Right forelimb (tissue), 1 donor: ENCODE results near the gene MUSK.
"Not testable (repeated sequence)": the region's sequence is repeated elsewhere in the genome, so short reads cannot be mapped to it uniquely, and the experiment has no call there.

Experiments used
- DNase-seq: peaks from one replicate; pipeline ENCODE4 v3.0.0-alpha.2; 2018

MUSK gene

GRCh38 chr9:110668570-110669167 lies at the start of gene MUSK:
MUSK (plus strand) TSS chr9:110668791; CDS start chr9:110668905, 114 bp downstream.
- DNase-seq: peak; percentile 62

DNA sequence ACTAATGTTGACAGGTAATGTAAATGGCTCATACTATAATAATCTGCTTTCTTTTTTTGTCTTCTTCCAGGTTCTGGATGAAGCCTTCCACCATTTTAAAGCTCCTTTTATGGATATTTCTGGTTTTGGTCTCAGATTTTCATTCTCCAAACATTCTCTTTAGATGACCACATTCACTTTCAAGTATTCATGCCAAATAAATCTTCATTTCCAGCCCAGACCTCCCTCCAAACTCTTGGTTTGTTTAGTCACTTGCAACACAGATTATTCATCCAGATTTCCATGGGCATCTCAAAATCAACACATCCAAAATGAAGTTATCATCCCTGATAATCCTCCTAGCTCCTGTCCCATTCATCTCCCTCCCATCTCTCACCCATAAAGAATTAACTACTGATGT lies 48.8 kb upstream of the MUSK start:
- DNase-seq: no peak

- no peak for DNase-seq
Measured at GRCh38 chr9:110620726-110621125, 47.9 kb upstream of the MUSK start.

- DNase-seq: no peak
Measured at GRCh38 chr9:110622368-110622767, 46.2 kb upstream of the MUSK start.

DNA sequence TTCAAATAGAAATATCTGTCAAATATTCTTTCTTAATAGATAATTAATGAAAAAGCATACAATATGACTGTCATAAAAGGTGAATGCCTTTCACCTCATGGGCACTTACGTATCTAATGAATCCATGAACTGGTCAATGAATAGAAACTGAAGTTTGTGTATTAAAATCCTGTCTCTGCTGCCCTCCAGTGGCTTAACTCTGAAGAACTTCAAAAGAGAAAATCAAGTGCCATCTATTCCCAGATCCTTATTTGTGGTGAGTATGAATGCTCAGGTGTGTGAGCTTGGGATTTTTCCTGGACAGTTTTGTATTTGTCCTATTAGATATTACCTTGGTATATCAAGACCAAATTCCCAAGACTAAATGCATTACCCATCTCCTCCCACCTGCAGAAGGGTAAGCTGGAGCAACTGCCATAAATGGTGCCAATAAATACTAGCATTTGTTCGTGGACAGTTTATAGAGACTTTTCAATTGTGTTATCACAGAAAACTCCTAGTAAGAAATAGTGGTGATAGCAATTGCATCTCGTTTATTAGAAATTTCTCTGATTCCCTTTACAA lies 45.0 kb upstream of the MUSK start:
- DNase-seq: no peak

DNA sequence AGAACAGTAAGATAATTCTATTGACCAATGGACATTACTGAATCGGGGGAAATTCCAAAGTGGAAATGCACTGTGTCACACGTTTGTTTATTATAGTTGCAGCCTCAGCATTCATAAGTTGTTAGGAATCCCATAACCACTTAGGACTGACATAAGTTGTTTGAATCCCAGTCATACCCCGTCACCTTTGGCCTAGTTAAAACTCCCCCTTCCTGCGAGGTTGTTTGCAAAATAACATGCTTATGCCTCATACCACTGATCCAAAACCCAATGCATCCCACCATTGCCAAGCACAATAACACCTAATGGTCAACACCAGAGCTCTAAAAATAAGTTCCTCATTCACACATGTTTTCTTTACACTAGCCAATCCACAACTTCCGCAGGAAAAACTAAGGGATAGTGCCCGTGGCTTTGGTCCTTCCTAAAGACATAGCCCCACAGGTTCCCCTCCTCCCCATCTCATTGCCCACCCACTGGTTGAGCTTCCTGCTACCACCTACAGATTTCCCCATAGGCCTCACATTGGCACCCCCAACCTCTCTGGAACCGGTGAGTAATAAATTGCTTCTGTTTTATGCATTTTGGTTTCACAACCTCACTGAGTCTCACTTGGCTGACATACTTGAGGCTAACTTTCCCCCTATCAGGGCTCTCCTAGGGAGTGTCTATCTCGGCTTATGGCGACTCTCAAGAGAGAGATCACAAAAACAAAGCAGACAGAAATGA lies 42.3 kb upstream of the MUSK start:
- no peak for DNase-seq

DNA sequence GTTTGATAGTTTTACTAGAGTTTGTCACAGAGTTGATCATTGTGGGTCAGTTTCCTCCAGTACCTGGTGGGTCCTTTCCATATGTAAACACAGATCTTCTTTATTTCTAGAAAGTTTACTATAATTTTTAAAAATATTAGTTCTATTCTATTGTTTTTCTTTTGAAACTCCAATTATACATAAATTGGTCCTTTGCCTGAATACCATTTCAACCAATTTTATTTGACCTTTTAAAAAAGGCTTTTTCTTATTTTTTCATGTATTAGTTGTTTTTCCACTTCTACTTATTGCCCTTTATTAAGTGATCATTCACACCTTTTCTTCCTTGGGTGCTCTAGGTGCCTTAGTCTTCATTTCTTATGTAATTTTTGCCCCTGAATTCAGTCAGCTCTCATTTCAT lies 33.0 kb upstream of the MUSK start:
- DNase-seq: no peak

DNA sequence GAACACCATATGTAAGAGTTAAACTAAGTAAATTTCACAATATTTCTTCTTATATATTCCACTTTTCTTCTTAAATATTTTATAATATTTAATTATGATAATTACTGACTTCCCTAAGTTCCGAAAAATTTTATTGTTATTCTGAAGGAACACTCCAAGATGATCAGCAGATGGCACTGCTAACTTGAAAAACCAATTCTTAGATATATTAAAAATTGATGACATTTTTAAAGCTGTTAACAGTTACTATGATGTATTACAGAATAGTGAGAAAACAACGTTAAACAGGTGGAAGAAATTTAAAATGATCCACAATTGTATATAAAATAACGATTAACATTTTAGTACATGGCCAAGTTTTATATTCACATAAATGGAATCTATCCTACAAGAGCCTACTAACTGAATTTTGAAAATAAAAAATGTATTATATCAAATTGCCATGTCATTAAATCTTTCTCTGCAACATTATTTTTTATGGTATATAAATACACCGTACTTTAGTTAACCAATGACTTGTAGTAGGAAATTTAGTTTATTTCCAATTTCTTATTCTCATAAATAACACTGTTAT lies 30.1 kb upstream of the MUSK start:
- DNase-seq: no peak

DNA sequence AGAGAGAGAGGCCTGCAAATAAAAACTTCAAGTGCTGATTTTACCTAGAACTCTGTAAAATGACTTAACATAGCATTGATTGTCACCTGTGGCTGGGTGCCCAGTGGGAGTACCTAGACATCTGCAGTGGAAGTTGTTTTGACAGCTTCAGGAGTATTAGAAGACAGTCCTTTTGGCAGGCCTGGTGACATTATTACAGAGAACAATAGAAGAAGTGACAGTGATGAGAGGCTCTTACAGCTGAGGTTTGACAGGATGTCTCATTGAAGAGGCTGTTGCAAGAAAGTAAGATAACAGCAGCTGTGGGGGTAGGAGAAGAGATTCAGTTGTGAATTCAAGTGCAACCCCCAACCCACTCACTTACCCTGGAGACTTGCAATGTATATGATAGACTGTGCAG lies 27.9 kb upstream of the MUSK start:
- DNase-seq: no peak

DNA sequence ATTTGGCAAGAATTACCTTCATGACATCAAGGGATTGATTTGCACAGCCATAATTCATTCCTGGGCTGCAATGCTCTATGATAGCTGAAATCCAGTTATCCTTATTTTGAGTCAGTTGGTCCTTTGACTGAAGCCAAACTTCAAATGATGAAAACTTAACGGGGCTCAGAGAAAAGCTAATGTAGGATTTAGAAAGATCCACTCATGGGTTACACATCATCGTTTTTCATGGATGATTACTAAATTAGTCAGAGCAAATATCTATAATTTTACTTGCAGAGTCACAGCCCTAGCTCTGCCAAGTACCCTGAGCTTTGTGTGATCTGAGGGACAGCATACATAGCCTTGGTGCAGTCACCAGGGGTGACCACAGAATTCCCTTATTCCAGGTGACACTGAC lies 27.3 kb upstream of the MUSK start:
- no peak for DNase-seq

GRCh38 chr9:110648696-110649095 lies 19.9 kb upstream of the MUSK start:
- no peak for DNase-seq

DNA sequence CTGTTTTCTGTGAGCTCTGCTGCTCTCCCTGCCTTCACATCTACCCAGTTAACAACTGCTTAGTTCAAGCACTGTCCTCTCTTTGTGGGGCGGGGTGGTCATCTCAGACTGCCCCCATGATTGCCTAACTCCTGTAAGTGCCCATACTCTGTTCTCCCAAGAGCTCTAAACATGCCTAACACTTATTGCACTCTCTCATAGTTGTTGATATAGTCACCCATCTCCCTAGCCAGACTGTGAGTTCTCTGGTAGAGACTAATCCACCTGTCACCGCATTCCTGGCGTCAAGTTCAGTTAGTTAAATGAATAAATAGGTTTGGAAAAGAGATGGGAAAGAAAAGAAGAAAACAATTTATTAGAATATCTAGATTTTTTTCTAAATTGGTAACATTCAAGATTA lies 18.3 kb upstream of the MUSK start:
- no peak for DNase-seq

DNA sequence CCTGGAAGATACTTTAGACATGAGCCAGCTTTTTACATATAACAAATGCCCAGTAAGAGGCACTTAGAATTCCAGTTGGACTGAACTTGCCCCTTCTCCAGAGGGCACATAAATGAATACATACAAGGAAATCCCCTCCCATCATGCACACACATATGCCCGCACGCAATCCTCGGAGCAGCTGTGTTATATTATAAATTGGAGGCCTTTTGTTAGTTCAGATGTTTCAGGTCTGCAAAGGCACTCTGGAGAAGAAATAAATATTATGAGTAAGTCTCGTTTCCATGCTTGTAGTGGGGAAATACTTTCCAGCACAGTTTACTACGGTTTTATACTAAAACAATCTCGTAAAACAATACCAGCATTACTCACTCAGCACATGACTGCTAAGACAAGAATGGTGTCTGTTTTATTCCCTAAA lies 17.6 kb upstream of the MUSK start:
- DNase-seq: peak; percentile 61

DNA sequence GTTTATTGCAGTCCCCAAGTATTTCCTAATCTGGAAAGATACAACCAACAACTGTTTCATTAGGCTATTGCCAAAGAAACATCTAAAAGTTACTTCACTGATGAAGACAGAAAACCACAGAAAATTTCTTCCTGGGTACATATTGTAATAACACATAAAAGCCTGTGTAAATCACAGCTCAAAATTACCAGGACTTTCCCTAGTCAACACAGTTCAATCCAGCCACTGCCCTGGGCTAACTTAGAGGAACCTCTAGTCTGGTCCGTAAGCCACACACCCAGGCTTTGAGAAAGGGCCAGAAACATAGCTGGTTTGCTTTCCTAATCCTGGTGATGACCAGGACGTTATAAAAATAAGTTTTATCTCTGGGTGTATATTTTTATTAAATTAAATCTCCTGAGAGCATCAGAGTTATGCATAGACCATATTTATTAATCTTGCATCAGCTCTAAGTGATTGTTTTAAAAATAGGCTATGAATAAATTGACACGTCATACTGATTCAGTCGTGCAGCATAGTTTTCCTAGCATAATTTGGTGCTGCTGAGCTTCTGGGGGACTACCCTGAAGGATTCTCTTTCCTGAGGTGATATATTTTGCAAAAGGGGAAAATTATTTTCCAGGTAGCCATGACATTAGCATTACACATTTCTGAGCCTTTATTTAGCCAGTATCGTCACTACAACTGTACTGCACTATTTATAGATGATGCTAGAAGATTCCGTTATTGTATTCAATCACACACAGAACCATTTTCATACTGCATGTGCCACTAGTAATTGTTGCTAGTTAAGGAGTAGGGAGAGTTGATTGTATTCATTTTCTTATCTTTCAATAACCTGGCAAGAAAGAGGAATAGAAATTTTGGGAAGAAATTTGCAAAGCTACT lies 12.6 kb upstream of the MUSK start:
- no peak for DNase-seq

GRCh38 chr9:110659891-110660541 lies 8.6 kb upstream of the MUSK start:
- DNase-seq: no peak

DNA sequence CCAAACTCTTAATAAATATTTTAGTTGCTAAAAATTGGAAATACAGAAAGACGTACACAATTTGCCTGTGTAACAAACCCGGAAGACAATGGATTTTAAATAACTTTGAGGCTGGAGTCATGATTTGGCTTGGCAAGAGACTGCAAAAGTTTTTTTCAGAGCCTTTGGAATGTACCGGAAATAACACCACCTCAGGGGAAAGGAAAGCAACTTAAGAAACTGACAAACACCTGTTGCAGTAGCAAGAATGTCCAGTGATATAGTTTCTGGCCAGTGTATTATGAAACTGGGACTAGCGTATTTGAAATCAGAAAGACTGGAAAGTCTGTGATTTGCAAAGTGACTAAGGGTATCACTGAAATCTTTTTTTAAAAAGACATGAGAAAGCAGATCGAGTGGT lies 842 bp downstream of the MUSK start:
- DNase-seq: no peak

- no peak for DNase-seq
Measured at GRCh38 chr9:110671849-110672248, 3.3 kb downstream of the MUSK start.

DNA sequence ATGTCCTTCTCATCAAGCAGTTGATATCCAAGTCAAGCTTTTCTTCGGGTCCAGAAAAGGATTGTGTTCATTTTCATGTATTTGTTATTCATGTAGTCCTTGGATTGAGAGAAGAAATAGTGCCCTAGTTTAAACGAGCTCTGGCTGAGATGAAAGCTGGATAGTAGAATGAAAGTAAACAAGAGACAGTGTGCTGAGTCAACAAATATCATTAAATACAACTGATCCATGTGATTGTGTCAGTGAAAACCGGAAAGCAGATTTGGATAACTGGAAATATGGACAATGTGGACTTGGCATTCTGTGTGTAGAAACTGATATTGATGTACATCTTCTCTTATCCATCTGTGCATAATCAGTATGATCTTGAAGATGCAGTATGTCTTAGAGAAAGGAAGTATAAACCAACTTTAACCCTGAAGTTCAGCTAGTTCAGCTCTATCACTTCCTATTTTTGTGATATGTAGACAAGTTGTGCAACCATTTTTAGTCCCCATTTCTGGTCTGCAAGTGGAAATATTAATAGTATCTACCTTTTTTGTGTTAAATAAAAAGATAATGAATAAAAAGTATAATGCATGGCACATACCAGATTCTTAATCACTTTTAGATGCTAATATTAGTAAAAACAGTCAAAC lies 4.4 kb downstream of the MUSK start:
- no peak for DNase-seq

GRCh38 chr9:110687497-110687896 lies 18.9 kb downstream of the MUSK start:
- DNase-seq: no peak

- no peak for DNase-seq
Measured at GRCh38 chr9:110688329-110688728, 19.7 kb downstream of the MUSK start.

DNA sequence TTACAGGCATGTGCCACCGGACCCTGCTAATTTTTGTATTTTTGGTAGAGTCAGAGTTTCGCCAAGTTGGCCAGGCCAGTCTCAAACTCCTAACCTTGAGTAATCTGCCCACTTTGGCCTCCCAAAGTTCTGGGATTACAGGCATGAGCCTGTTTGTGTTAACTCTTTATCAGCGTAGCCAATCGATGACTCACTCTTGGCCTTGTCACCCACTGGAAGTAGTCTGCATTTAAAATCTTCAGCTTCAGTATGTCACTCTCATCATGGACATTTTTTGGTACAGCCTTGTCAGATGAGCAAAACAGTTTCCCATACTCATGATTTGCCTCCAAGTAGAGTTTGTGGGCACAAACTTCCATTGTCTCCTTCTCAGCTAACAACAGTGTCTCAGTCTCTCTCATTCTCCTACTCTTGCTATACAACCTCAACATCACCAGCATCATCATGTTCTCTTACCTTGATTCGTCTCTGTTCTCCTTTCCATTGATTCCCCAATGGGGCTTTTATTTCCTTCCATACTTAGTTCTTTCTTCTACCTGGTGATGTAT lies 22.5 kb downstream of the MUSK start:
- DNase-seq: no peak

DNA sequence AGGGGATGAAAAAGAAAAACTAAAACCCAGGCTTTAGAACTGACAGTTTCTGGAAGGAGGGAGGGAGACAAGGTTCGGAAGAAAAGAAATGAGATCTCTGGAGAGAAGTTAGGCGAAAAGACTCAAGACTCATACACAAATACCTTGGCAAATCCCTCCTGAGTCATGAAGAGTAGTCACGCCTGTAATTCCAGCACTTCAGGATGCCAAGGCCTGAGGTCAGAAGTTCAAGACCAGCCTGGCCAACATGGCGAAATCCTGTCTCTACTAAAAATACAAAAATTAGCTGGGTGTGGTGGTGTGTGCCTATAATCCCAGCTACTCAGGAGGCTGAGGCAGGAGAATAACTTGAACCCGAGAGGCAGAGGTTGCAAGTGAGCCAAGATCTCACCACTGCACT lies 27.3 kb downstream of the MUSK start:
- not testable (repeated sequence) for DNase-seq
